ENCODE measurements around the gene CAB39L. TPM values are rescaled to one million over a fixed set of nuclear protein-coding genes. Genes with fewer than 3 reads are reported as not detected.

Gene CAB39L
- total and polyA plus RNA-seq, 2 of the 13 experiments (the other 11 are each of a cell fraction or from before 2014, with no cell fraction given) = 3.1 to 6.1 TPM

- TF ChIP-seq ISL2 (CRISPR knock-in tag; IDR thresholded peaks at IDR 0.05) (no peak), RAD21 (CRISPR knock-in tag; IDR thresholded peaks at IDR 0.05) (no peak), ZBTB20 (CRISPR knock-in tag; IDR thresholded peaks at IDR 0.05; ENCODE audit: borderline replicate concordance, low read depth) (no peak), NBN (conservative IDR thresholded peaks at IDR 0.05) (no peak), MTF2 (CRISPR knock-in tag; IDR thresholded peaks at IDR 0.05; ENCODE audit: borderline replicate concordance) (no peak), ZNF570 (CRISPR knock-in tag; IDR thresholded peaks at IDR 0.05; ENCODE audit: borderline replicate concordance) (no peak), EHMT2 (IDR thresholded peaks at IDR 0.05; ENCODE audit: borderline replicate concordance, low read depth, low read length) (no peak)
- TF ChIP-seq, protein P1, sequence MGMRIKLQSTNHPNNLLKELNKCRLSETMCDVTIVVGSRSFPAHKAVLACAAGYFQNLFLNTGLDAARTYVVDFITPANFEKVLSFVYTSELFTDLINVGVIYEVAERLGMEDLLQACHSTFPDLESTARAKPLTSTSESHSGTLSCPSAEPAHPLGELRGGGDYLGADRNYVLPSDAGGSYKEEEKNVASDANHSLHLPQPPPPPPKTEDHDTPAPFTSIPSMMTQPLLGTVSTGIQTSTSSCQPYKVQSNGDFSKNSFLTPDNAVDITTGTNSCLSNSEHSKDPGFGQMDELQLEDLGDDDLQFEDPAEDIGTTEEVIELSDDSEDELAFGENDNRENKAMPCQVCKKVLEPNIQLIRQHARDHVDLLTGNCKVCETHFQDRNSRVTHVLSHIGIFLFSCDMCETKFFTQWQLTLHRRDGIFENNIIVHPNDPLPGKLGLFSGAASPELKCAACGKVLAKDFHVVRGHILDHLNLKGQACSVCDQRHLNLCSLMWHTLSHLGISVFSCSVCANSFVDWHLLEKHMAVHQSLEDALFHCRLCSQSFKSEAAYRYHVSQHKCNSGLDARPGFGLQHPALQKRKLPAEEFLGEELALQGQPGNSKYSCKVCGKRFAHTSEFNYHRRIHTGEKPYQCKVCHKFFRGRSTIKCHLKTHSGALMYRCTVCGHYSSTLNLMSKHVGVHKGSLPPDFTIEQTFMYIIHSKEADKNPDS (CRISPR knock-in tag; IDR thresholded peaks at IDR 0.05) = no peak
- TF ChIP-seq, protein P2, sequence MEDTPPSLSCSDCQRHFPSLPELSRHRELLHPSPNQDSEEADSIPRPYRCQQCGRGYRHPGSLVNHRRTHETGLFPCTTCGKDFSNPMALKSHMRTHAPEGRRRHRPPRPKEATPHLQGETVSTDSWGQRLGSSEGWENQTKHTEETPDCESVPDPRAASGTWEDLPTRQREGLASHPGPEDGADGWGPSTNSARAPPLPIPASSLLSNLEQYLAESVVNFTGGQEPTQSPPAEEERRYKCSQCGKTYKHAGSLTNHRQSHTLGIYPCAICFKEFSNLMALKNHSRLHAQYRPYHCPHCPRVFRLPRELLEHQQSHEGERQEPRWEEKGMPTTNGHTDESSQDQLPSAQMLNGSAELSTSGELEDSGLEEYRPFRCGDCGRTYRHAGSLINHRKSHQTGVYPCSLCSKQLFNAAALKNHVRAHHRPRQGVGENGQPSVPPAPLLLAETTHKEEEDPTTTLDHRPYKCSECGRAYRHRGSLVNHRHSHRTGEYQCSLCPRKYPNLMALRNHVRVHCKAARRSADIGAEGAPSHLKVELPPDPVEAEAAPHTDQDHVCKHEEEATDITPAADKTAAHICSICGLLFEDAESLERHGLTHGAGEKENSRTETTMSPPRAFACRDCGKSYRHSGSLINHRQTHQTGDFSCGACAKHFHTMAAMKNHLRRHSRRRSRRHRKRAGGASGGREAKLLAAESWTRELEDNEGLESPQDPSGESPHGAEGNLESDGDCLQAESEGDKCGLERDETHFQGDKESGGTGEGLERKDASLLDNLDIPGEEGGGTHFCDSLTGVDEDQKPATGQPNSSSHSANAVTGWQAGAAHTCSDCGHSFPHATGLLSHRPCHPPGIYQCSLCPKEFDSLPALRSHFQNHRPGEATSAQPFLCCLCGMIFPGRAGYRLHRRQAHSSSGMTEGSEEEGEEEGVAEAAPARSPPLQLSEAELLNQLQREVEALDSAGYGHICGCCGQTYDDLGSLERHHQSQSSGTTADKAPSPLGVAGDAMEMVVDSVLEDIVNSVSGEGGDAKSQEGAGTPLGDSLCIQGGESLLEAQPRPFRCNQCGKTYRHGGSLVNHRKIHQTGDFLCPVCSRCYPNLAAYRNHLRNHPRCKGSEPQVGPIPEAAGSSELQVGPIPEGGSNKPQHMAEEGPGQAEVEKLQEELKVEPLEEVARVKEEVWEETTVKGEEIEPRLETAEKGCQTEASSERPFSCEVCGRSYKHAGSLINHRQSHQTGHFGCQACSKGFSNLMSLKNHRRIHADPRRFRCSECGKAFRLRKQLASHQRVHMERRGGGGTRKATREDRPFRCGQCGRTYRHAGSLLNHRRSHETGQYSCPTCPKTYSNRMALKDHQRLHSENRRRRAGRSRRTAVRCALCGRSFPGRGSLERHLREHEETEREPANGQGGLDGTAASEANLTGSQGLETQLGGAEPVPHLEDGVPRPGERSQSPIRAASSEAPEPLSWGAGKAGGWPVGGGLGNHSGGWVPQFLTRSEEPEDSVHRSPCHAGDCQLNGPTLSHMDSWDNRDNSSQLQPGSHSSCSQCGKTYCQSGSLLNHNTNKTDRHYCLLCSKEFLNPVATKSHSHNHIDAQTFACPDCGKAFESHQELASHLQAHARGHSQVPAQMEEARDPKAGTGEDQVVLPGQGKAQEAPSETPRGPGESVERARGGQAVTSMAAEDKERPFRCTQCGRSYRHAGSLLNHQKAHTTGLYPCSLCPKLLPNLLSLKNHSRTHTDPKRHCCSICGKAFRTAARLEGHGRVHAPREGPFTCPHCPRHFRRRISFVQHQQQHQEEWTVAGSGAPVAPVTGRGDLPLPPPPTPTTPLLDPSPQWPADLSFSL (CRISPR knock-in tag; IDR thresholded peaks at IDR 0.05) = no peak
- Histone ChIP-seq H4K20me1 (ENCODE audit: insufficient read depth, low read length) (no peaks in the 10 kb centered on the region), H3K36me3 (replicated peaks in 1 of 2; ENCODE audit: control insufficient read depth in 1 of 2, insufficient read depth in 2 of 2, low read length in 2 of 2) (no peaks in the 10 kb centered on the region), H3K4me2 (ENCODE audit: low read depth, low read length) (peak overlapping the region; percentile 71), H3K27ac (ENCODE audit: extremely low read length, insufficient read depth, low read length) (peak overlapping the region; percentile 87), H3K4me3 (replicated peaks in 1 of 3; ENCODE audit: insufficient read depth in 1 of 3, low read depth in 2 of 3, low read length in 3 of 3) (peak overlapping the region; percentile 71 to 89 (median 83); a peak in 5 of 6 replicates), H3K27me3 (ENCODE audit: control insufficient read depth in 1 of 2, insufficient read depth in 2 of 2, low read length in 2 of 2) (no peaks in the 10 kb centered on the region; a peak in 1 of 5 replicates), H2AFZ (ENCODE audit: low read length) (no peak overlapping the region), H3K9me3 (ENCODE audit: low read length) (no peaks in the 10 kb centered on the region), H3K9ac (ENCODE audit: insufficient read depth, low read depth, low read length) (peak overlapping the region; percentile 75), H3K79me2 (ENCODE audit: insufficient read depth, low read length) (peaks cover 42% of the 10 kb centered on the region), H3K4me1 (ENCODE audit: insufficient read depth, low read length) (peaks cover 44% of the 10 kb centered on the region)
- POLR2A ChIA-PET = interaction anchor here (2.0 to 4.2 kb wide), 2 partner anchors 19 to 140 kb away, joined by 7 to 123 read pairs; no protein-coding TSS in a partner anchor
- no peak for ATAC-seq
- intact Hi-C loops (cut with micrococcal nuclease; ENCODE audit: unreplicated experiment) (no loop called here), in situ Hi-C loops (cut with HindIII; ENCODE audit: extremely low pct_ligation_motif_present, low pct_unique_long_range_greater_than_20kb) (no loop called here)
- no peak for FAIRE-seq
- DNase-seq (ENCODE audit: low spot score) = no peak
- BruUV-seq (replicated peaks) = no TSS peak
- CTCF ChIA-PET (ENCODE audit: low intra/inter-chr PET ratio, low total read pairs) = no interaction called here
Observed at GRCh38 chr13:49446473-49446872, 2.6 kb upstream of the CAB39L start.

Data from HepG2 (cell line).